SU-DHL-6 (cell line): ENCODE data around the gene PDF.

Source experiments
- CTCF ChIP-seq: fragments of 200-600 bp; sonication (generic); IDR thresholded peaks from one replicate; pipeline ENCODE4 v1.5.1; 2017; ENCODE audit warnings: antibody characterized with exemption, mild to moderate bottlenecking, low read length, moderate library complexity; ENCODE audit not compliant: insufficient read depth, poor library complexity, severe bottlenecking
- EZH2phosphoT487 ChIP-seq: fragments of 200-600 bp; sonication (generic), shearing (Covaris generic); conservative IDR thresholded peaks from 2 replicates; pipeline ENCODE4 v1.6.1; 2018; ENCODE audit warnings: mild to moderate bottlenecking, antibody characterized with exemption, low read length, moderate library complexity, mixed read lengths

- TF ChIP-seq CTCF (no peak), EZH2phosphoT487 (no peak)
These were observed 17.8 kb upstream of the PDF start for GRCh38 chr16:69348222-69348621.
